Measurements from ENCODE around the gene POLE. TPM values are rescaled to one million over a fixed set of nuclear protein-coding genes. Genes with fewer than 3 reads are reported as not detected.

Gene POLE
- total and polyA plus RNA-seq, 10 of the 15 experiments (the other 5 are each of a cell fraction or from before 2014, with no cell fraction given) = 2.3 to 103 (median 37.1) TPM

GRCh38 chr12:132687211-132688164 is at the start of gene POLE, which contains the start of gene PXMP2 (continued):
- TF ChIP-seq HCFC1 (IDR thresholded peaks at IDR 0.05; ENCODE audit: low read length) (peak; percentile 60), TBL1XR1 (IDR thresholded peaks at IDR 0.05; ENCODE audit: low read depth, low read length) (peak; percentile 45; the same call in 1 of the 2 replicates), HDGF (IDR thresholded peaks at IDR 0.05) (no peak), FOXM1 (IDR thresholded peaks at IDR 0.05; ENCODE audit: low read depth, low read length) (no peak), HDAC6 (IDR thresholded peaks at IDR 0.05; ENCODE audit: unreplicated experiment) (peak; percentile 71), ZBED1 (IDR thresholded peaks at IDR 0.05; ENCODE audit: borderline replicate concordance) (no peak), ZNF207 (IDR thresholded peaks at IDR 0.05; ENCODE audit: borderline replicate concordance) (peak; percentile 69; the same call in 1 of the 2 replicates), NR2F1 (conservative IDR thresholded peaks at IDR 0.05) (peak; percentile 82), KAT2A (conservative IDR thresholded peaks at IDR 0.05; ENCODE audit: control insufficient read depth, low read depth, low read length) (no peak), ELK1 (IDR thresholded peaks at IDR 0.05; ENCODE audit: low read depth, low read length) (peak; percentile 67; the same call in 1 of the 2 replicates), MLLT1 (IDR thresholded peaks at IDR 0.05) (no peak), CTCF (IDR thresholded peaks at IDR 0.05 in 2 of 3, conservative IDR thresholded peaks at IDR 0.05 in 1 of 3; ENCODE audit: control insufficient read depth in 2 of 3, extremely low read depth in 1 of 3, insufficient read depth in 1 of 3, low read depth in 3 of 3, low read length in 3 of 3) (peak in 1 of 3 experiments; percentile 37; a peak in 2 of 6 replicates), NR2C2 (IDR thresholded peaks at IDR 0.05; ENCODE audit: borderline replicate concordance, control insufficient read depth, insufficient read length, low read depth) (no peak), ZZZ3 (IDR thresholded peaks at IDR 0.05; ENCODE audit: control insufficient read depth, insufficient read length, low read depth) (no peak), ZNF217 (IDR thresholded peaks at IDR 0.05) (peak; percentile 35; the same call in 1 of the 2 replicates), MEF2A (IDR thresholded peaks at IDR 0.05; ENCODE audit: insufficient read depth, low read depth, low read length) (no peak), MYB (IDR thresholded peaks at IDR 0.05; ENCODE audit: borderline replicate concordance, low read depth, low read length) (no peak), BHLHE40 (IDR thresholded peaks at IDR 0.05; ENCODE audit: borderline replicate concordance in 1 of 2, low read depth in 2 of 2, low read length in 1 of 2) (peak; percentile 42 to 68; a peak in 2 of 4 replicates), FOXK2 (IDR thresholded peaks at IDR 0.05) (no peak), CHD2 (IDR thresholded peaks at IDR 0.05; ENCODE audit: borderline replicate concordance, low read depth, low read length) (peak; percentile 100)
- TF ChIP-seq, protein P1, sequence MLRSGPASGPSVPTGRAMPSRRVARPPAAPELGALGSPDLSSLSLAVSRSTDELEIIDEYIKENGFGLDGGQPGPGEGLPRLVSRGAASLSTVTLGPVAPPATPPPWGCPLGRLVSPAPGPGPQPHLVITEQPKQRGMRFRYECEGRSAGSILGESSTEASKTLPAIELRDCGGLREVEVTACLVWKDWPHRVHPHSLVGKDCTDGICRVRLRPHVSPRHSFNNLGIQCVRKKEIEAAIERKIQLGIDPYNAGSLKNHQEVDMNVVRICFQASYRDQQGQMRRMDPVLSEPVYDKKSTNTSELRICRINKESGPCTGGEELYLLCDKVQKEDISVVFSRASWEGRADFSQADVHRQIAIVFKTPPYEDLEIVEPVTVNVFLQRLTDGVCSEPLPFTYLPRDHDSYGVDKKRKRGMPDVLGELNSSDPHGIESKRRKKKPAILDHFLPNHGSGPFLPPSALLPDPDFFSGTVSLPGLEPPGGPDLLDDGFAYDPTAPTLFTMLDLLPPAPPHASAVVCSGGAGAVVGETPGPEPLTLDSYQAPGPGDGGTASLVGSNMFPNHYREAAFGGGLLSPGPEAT (IDR thresholded peaks at IDR 0.05; ENCODE audit: low read depth) = no peak
- TF ChIP-seq, protein P2, sequence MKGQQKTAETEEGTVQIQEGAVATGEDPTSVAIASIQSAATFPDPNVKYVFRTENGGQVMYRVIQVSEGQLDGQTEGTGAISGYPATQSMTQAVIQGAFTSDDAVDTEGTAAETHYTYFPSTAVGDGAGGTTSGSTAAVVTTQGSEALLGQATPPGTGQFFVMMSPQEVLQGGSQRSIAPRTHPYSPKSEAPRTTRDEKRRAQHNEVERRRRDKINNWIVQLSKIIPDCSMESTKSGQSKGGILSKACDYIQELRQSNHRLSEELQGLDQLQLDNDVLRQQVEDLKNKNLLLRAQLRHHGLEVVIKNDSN (IDR thresholded peaks at IDR 0.05; ENCODE audit: borderline replicate concordance, extremely low read length, insufficient read depth, low read depth, low read length) = no peak

Measured in GM12878 (cell line).